Esophagus (tissue), 2 donors: ENCODE results near the gene GNGT1. TPM values are rescaled to one million over a fixed set of nuclear protein-coding genes. Genes with fewer than 3 reads are reported as not detected.

Experiments used
- H3K27ac ChIP-seq, 2 donors: one replicate each; pipeline ENCODE4 v1.5.1; 2013; ENCODE audit warnings: low read depth in 2 of 2, mild to moderate bottlenecking in 2 of 2, inconsistent platforms in 1 of 2, low read length in 1 of 2, moderate library complexity in 1 of 2
- H3K27me3 ChIP-seq, 2 donors: one replicate each; pipeline ENCODE4 v1.6.1; 2013; ENCODE audit warnings: low read length in 2 of 2, control low read depth in 1 of 2, mild to moderate bottlenecking in 1 of 2; ENCODE audit not compliant: insufficient read depth in 2 of 2, control insufficient read depth in 1 of 2
- H3K36me3 ChIP-seq, 2 donors: one replicate each; pipeline ENCODE4 v1.6.1; 2013; ENCODE audit warnings: low read length in 1 of 2; ENCODE audit not compliant: control insufficient read depth in 2 of 2, insufficient read depth in 2 of 2
- H3K4me1 ChIP-seq, 2 donors: one replicate each; pipeline ENCODE4 v1.6.1; 2013; ENCODE audit warnings: low read length in 1 of 2; ENCODE audit not compliant: control insufficient read depth in 2 of 2, insufficient read depth in 2 of 2
- H3K4me3 ChIP-seq, 2 donors: one replicate each; pipeline ENCODE4 v1.5.1; 2013; ENCODE audit warnings: low read length in 2 of 2, mild to moderate bottlenecking in 2 of 2, low read depth in 1 of 2, moderate library complexity in 1 of 2
- H3K9me3 ChIP-seq, 2 donors: one replicate each; pipeline ENCODE4 v1.6.1; 2013; ENCODE audit warnings: mild to moderate bottlenecking in 2 of 2, low read depth in 1 of 2, low read length in 1 of 2, moderate library complexity in 1 of 2; ENCODE audit not compliant: control insufficient read depth in 2 of 2, insufficient read depth in 1 of 2
- WGBS, 2 donors: extraction: QIAGEN DNeasy Blood & Tissue Kit; methylation state at CpG; one replicate each; pipeline ENCODE4 v1.1.7; 2013; 5-methylcytosine and 5-hydroxymethylcytosine counted together
- polyA plus RNA-seq, 2 donors: library from polyadenylated mRNA; stranded (reverse); fragments of 200-250 nt; gene quantifications; one replicate each; pipeline ENCODE4 v1.2.3, GENCODE V29; 2013
- donor health status: healthy with polysubstance abuse.
- donor health status: Bipolar disorder and iron deficiency.

The GNGT1 gene
- polyA plus RNA-seq, 2 donors = not detected

DNA sequence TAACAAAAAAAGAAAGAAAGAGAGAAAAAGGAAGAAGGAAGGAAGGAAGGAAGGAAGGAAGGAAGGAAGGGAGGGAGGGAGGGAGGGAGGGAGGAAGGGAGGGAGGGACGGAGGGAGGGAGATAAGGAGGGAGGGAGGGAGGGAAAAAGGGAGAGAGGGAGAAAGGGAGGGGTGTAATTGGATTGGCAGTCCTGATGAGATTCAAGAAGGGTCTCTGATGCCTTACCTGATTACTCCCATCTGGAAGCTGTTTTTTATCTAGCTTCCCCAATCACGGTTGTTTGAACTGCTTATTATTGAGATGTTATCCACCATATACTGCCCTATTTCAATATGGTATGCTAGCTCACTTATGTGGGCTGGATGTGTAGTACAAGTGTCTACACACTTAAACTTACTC is 42.5 kb downstream of the GNGT1 start:
- Histone ChIP-seq H3K27me3 (no peaks in the 10 kb centered on the region), H3K36me3 (no peaks in the 10 kb centered on the region), H3K9me3 (no peaks in the 10 kb centered on the region), H3K4me1 (no peaks in the 10 kb centered on the region), H3K27ac (no peak overlapping the region), H3K4me3 (no peak overlapping the region)
- 62 to 64% methylated on average over 2 of the region's 2 CpGs for whole genome bisulfite sequencing, 2 donors

DNA sequence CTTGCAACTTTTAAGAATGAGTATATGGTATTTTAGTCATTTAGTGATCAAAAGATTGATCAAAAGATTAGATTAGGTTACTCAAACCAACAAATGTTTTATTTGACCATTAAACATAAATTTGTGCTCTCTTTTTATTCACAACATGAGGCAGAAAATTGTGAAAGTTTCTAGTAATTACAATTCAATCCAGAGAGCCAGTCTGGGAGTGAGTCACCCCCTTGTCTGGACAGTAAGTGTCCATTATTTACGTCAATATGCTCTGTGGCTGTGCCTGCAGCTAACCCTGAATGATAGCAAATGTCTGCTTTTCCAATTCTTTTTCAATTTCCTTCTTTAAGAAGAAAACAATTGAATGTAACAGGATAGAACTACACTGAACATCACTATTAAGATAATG is 43.1 kb downstream of the GNGT1 start:
- WGBS, 2 donors = 70 to 77% methylated on average over 1 of the region's 1 CpG

DNA sequence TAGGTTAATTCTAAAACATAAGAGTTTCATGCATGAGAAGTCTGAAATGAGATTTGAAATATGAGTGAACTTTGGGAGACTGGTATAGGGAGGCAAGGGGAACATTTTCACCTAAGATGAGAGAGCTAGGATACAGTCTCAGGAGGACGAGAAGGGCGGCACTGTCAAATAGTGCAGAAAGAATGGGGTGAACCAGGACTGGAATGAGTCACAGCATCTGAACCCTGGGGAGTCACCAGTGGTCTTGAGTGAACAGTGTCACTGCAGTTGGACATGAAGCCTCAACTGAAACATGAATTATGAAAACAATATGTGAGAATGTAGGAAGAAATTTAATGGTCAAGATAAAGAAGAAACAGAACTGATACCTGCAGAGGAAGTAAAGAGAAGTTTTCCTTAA is 48.9 kb downstream of the GNGT1 start:
- 81 to 82% methylated on average over 2 of the region's 2 CpGs for WGBS, 2 donors
- Histone ChIP-seq H3K9me3 (no peaks in the 10 kb centered on the region), H3K4me1 (no peaks in the 10 kb centered on the region), H3K36me3 (no peaks in the 10 kb centered on the region), H3K4me3 (no peak overlapping the region), H3K27ac (no peak overlapping the region), H3K27me3 (no peaks in the 10 kb centered on the region)

More for the DNA sequence above, 43.1 kb downstream of the GNGT1 start:
- Histone ChIP-seq H3K9me3 (no peaks in the 10 kb centered on the region), H3K4me3 (no peak overlapping the region), H3K4me1 (no peaks in the 10 kb centered on the region), H3K27ac (no peak overlapping the region), H3K27me3 (no peaks in the 10 kb centered on the region), H3K36me3 (no peaks in the 10 kb centered on the region)

DNA sequence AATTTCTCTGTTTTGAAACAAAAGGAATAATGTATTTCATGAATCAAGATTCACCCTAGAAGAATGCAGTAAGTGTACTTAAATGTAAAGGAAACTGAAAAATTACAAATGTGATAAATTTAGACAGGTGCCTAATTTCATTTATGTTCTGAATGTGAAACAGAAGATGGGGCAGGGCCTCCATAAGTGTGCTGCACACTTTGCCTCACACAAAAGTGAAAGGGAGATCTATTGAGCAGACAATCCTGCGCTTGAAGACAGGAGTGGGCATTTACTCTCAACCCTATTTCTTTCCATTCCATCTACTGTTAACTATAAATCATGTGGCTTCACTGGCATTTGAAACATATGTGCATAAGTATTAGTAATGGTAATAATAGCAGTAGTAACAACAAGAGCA is 51.4 kb downstream of the GNGT1 start:
- Histone ChIP-seq H3K4me3 (no peak overlapping the region), H3K27ac (no peak overlapping the region), H3K4me1 (no peaks in the 10 kb centered on the region), H3K36me3 (no peaks in the 10 kb centered on the region), H3K9me3 (no peaks in the 10 kb centered on the region), H3K27me3 (no peaks in the 10 kb centered on the region)
- WGBS, 2 donors = 96 to 97% methylated on average over 1 of the region's 1 CpG

DNA sequence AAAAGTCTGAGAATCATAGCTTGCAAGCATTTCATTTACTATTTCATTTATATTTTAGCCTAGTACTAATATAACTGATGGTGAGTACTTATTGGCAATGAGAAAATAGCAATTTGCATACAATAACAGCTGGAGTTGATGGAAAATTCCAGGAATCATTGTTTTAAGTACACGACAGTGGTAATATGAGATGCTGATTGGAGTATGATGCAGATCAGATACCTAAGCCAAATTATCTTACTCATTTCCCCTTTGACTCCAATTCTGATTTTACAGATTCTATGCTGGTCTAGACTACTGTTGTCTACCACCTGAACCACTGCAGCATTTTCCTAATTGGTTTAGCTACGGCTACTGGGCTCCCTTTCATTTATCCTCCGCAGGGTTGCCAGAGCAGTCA is 51.8 kb downstream of the GNGT1 start:
- Histone ChIP-seq H3K9me3 (no peaks in the 10 kb centered on the region), H3K4me1 (no peaks in the 10 kb centered on the region), H3K27ac (no peak overlapping the region), H3K27me3 (no peaks in the 10 kb centered on the region), H3K36me3 (no peaks in the 10 kb centered on the region), H3K4me3 (no peak overlapping the region)
- 75 to 85% methylated on average over 3 of the region's 3 CpGs for WGBS, 2 donors

DNA sequence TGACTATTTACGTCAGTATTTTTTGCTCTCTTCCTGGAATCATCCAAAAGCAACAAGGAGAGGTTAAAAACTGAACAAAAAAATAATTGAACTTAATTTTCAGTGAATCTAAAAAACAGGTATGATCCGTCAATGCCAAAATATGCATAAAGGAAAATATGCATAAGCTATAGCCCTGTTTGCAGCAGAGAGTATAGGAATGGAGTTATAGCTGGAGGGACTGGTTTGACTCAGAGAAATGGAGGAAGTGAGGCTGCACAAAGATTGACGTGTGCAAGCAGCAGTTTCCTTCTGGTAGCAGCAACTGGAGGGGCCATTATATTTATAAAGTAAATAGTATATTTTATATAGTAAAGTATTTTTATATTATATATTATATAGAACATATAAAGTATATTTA is 52.3 kb downstream of the GNGT1 start:
- Histone ChIP-seq H3K4me1 (no peaks in the 10 kb centered on the region), H3K27ac (no peak overlapping the region), H3K27me3 (no peaks in the 10 kb centered on the region), H3K36me3 (no peaks in the 10 kb centered on the region), H3K4me3 (no peak overlapping the region), H3K9me3 (no peaks in the 10 kb centered on the region)
- WGBS, 2 donors = 83% methylated on average over 3 of the region's 3 CpGs

Other genes with a start within 250 kb of the GNGT1 start
- gene TFPI2, start 15.8 kb upstream of the GNGT1 start, polyA plus RNA-seq = under 1 TPM; 0.38 to 0.39 TPM
- gene GNG11, start 15.2 kb downstream of the GNGT1 start, polyA plus RNA-seq = 1 to 10 TPM; 5.7 to 6.9 TPM
- gene BET1, start 97.8 kb downstream of the GNGT1 start, polyA plus RNA-seq = 10 to 100 TPM; 11.6 to 15.9 TPM